Esophagus muscularis mucosa (tissue), 4 donors: ENCODE data around the gene MAP2K5. TPM values are rescaled to one million over a fixed set of nuclear protein-coding genes. Genes with fewer than 3 reads are reported as not detected.

Experiments
- DNase-seq: peaks from one replicate; pipeline ENCODE4 v3.0.0-alpha.2; 2017; ENCODE audit errors: extremely low spot score
- H3K27ac ChIP-seq, 4 donors: fragments of 200-600 bp; sonication (generic); replicated peaks in 1 of 4; 1 replicate in 3 of 4; 2 replicates in 1 of 4; pipeline ENCODE4 v1.5.1; 2016 to 2019; ENCODE audit warnings: mild to moderate bottlenecking in 1 of 4
- H3K27me3 ChIP-seq, 4 donors: fragments of 200-600 bp; sonication (generic); one replicate each; pipeline versions ENCODE4 v1.5.1 to v1.6.0; 2016 to 2019
- H3K36me3 ChIP-seq, 4 donors: fragments of 200-600 bp; sonication (generic); one replicate each; pipeline ENCODE4 v1.5.1; 2016 to 2019
- H3K4me1 ChIP-seq, 4 donors: fragments of 200-600 bp; sonication (generic); one replicate each; pipeline ENCODE4 v1.5.1; 2016 to 2019
- H3K4me3 ChIP-seq, 4 donors: fragments of 200-600 bp; sonication (generic); 1 replicate in 2 of 4; 2 replicates in 2 of 4; pipeline ENCODE4 v1.5.1; 2016 to 2019; ENCODE audit warnings: mild to moderate bottlenecking in 4 of 4, moderate library complexity in 1 of 4
- H3K9me3 ChIP-seq, 4 donors: fragments of 200-600 bp; sonication (generic); 1 replicate in 3 of 4; 2 replicates in 1 of 4; pipeline ENCODE4 v1.5.1; 2016 to 2019
- CTCF ChIP-seq, 3 experiments: fragments of 200-600 bp in 2 of 3; fragments of 450-650 bp in 1 of 3; sonication (generic) in 2 of 3; IDR thresholded peaks; one replicate each; pipeline ENCODE4 v1.5.1; 2017 to 2019; ENCODE audit warnings: antibody characterized with exemption in 3 of 3, mild to moderate bottlenecking in 2 of 3, moderate library complexity in 1 of 3
- EP300 ChIP-seq: sonication (generic); formaldehyde crosslinking; IDR thresholded peaks from one replicate; pipeline ENCODE4 v1.6.1; 2017; ENCODE audit warnings: antibody characterized with exemption
- POLR2A ChIP-seq: fragments of 450-650 bp; IDR thresholded peaks from one replicate; pipeline ENCODE4 v1.6.1; 2017; ENCODE audit warnings: antibody characterized with exemption, moderate library complexity, mild to moderate bottlenecking, low read depth
- POLR2AphosphoS5 ChIP-seq, 2 donors: sonication (generic); formaldehyde crosslinking; IDR thresholded peaks; one replicate each; pipeline ENCODE4 v1.6.1; 2017; ENCODE audit warnings: antibody characterized with exemption in 2 of 2
- WGBS: methylation state at CpG from one replicate; pipeline ENCODE4 v1.1.5; 2018; 5-methylcytosine and 5-hydroxymethylcytosine counted together
- intact Hi-C: fragments of 100-400 bp; cut with DNase I; formaldehyde crosslinking; loops from one replicate; pipeline ENCODE4 v1.15.1; 2023
- total RNA-seq, 4 donors: library from RNA; depleted of rRNA; stranded (reverse); fragments of >200 nt; gene quantifications; one replicate each; pipeline versions ENCODE4 v1.1.0 to v1.2.1, GENCODE V29; 2016

MAP2K5 gene
- total RNA-seq, 4 donors from 2014 or later = 7.8 to 11.9 (median 10.6) TPM

GRCh38 chr15:67803299-67803698 is 260.8 kb downstream of the MAP2K5 start:
- Histone ChIP-seq H3K27ac (no peak overlapping the region), H3K9me3 (no peaks in the 10 kb centered on the region), H3K4me1 (no peaks in the 10 kb centered on the region), H3K27me3 (no peaks in the 10 kb centered on the region), H3K4me3 (no peak overlapping the region), H3K36me3 (peaks cover 5 to 40% (median 23%) of the 10 kb centered on the region in 4 donors)
- no peak for DNase-seq
- intact Hi-C loops = no loop called here
- TF ChIP-seq POLR2A (no peak), EP300 (no peak), CTCF (IDR thresholded peaks at IDR 0.05) (no peak), POLR2AphosphoS5 (IDR thresholded peaks at IDR 0.05) (no peak)
- 83% methylated on average over 3 of the region's 3 CpGs for WGBS

GRCh38 chr15:67803996-67804843 is 261.7 kb downstream of the MAP2K5 start:
- Histone ChIP-seq H3K27ac (no peak overlapping the region), H3K27me3 (no peaks in the 10 kb centered on the region), H3K9me3 (no peaks in the 10 kb centered on the region), H3K36me3 (peaks cover 3 to 48% (median 27%) of the 10 kb centered on the region in 4 donors), H3K4me1 (no peaks in the 10 kb centered on the region), H3K4me3 (no peak overlapping the region)
- 75% methylated on average over 19 of the region's 27 CpGs for WGBS
- intact Hi-C loops = no loop called here
- DNase-seq = no peak
- TF ChIP-seq EP300 = no peak
- no peak for TF ChIP-seq POLR2AphosphoS5 (IDR thresholded peaks at IDR 0.05)
- TF ChIP-seq POLR2A = no peak
- no peak for TF ChIP-seq CTCF (IDR thresholded peaks at IDR 0.05)

GRCh38 chr15:67805008-67805665 is 262.6 kb downstream of the MAP2K5 start:
- no peak for DNase-seq
- no peak for TF ChIP-seq POLR2AphosphoS5 (IDR thresholded peaks at IDR 0.05)
- TF ChIP-seq EP300 = no peak
- TF ChIP-seq CTCF (IDR thresholded peaks at IDR 0.05) = no peak
- no peak for TF ChIP-seq POLR2A
- Histone ChIP-seq H3K4me3 (no peak overlapping the region), H3K9me3 (no peaks in the 10 kb centered on the region), H3K4me1 (no peaks in the 10 kb centered on the region), H3K27ac (no peak overlapping the region), H3K36me3 (peaks cover 3 to 53% (median 33%) of the 10 kb centered on the region in 4 donors), H3K27me3 (no peaks in the 10 kb centered on the region)
- intact Hi-C loops = no loop called here
- 95% methylated on average over 11 of the region's 17 CpGs for WGBS

- Histone ChIP-seq H3K9me3 (no peaks in the 10 kb centered on the region), H3K4me1 (no peaks in the 10 kb centered on the region), H3K27me3 (peaks cover 0 to 6% (median 0%) of the 10 kb centered on the region in 4 donors), H3K4me3 (no peak overlapping the region), H3K27ac (no peak overlapping the region), H3K36me3 (peaks cover 3 to 50% (median 33%) of the 10 kb centered on the region in 4 donors)
- no peak for DNase-seq
- intact Hi-C loops = no loop called here
- 95% methylated on average over 15 of the region's 16 CpGs for WGBS
- TF ChIP-seq POLR2A (no peak), CTCF (IDR thresholded peaks at IDR 0.05) (no peak), EP300 (no peak), POLR2AphosphoS5 (IDR thresholded peaks at IDR 0.05) (no peak)
Observed at GRCh38 chr15:67805666-67806516, 263.4 kb downstream of the MAP2K5 start.
